Amniotic epithelial cell (primary cell): ENCODE measurements around the gene SUPT3H.
"Not testable (repeated sequence)": the region's sequence is repeated elsewhere in the genome, so short reads cannot be mapped to it uniquely, and the experiment has no call there.

Experiments
- DNase-seq: peaks from one replicate; pipeline ENCODE4 v3.0.0-alpha.2; 2010; ENCODE audit warnings: low read depth

SUPT3H gene

DNA sequence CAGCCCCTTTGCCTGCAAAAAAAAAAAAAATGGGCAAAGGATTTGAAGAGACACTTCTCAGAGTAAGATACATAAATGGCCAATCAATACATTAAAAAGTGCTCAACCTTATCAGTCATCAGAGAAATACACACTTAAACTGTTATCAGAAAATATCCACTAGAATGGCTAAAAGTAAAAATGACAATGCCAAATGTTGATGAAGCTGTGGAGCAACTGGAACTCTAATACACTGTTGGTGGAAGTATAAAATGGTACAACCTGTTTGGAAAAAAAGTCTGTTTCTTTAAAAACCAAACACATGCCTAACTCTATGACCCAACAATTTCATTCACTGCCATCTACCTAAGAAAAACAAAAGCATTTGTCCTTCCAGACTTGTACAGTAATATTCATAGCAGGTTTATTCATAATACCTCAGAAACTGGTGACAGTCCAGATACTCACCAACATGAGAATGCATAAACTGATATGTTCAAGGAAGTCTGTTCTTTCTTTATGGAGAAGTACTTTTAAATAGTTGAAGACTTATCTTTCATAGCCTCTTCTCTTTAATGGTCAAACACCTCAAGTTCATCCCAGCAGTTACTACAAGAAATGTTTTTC lies 428.0 kb downstream of the SUPT3H start:
- DNase-seq, result no peak

DNA sequence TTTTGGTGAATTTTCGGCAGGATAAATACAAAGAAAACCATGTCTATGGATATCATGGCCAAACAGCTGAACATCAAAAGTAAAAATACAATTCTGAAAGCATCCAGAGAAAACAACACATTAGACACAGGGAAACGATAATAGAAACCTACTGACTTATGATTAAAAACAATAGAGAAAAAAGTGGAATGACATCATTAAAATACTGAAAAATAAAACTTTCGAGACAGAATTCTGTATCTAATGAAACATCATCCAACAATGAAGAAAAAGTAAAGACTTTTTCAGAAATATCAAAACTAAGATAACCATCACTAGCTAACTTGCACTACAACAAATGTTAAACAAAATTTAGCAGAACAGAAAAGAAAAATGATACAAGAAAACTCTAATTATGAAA lies 434.2 kb downstream of the SUPT3H start:
- no peak for DNase-seq

GRCh38 chr6:44942798-44943197 lies 434.9 kb downstream of the SUPT3H start:
- no peak for DNase-seq

DNA sequence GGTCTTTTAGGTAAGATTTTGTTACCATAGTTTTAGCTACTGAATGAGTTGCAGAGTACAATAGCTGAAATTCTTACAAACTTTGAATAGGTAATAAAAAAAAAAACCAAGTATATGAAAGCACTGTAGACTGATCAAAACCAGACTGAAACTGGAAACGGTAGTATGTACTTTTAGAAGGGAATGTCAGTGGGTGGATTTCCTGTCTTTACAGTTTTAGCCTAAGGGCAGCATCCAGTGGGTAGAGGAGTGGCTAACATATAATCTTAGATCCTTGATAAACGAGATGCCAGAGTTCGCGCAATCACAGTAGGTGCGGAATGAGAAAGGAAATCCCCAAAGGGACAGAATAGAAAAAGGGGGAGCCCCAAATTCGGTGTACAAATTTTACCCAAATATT lies 435.5 kb downstream of the SUPT3H start:
- DNase-seq, result no peak

GRCh38 chr6:44940367-44940766 lies 437.4 kb downstream of the SUPT3H start:
- DNase-seq, result no peak

GRCh38 chr6:44935693-44936300 lies 441.9 kb downstream of the SUPT3H start:
- no peak for DNase-seq

DNA sequence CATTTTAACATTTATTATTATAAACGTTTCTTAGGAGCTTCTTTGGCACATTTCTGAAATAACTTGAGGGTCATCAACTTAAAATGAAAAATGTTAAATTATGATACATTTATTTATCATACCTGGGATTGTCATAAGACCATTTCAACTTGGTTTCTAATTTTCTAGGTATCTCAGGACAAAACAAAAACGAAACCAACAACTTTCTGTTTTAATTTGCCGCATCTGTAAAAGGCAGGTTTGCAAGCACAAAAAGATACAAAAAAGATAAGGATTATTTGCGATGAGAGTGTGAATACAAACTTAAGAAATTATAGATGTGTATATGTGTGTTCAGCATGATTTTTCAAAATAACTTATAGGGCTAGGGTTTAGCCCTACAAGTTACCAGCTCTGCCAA lies 444.6 kb downstream of the SUPT3H start:
- DNase-seq, result no peak

DNA sequence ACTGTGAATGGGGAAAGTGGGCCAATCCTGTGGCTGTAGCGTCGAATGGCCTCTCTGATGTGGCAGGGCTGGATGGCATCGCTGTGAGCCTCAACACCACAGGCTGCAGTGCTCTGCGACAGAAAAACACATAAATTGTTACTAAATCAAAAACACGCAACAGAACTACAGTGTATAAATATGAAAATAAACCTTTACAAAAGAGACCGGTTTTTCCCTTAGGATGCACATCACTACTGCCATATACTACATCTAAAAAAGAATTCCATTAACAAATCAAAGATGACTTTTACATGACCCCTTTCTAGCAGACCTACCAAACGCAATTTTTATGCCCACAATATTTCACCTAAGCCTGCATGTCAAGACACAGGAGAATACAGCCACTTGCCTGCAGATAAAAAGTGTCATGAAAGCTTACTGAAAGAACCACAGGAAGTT lies 445.1 kb downstream of the SUPT3H start:
- no peak for DNase-seq

GRCh38 chr6:44931385-44931784 lies 446.3 kb downstream of the SUPT3H start:
- DNase-seq, result no peak

DNA sequence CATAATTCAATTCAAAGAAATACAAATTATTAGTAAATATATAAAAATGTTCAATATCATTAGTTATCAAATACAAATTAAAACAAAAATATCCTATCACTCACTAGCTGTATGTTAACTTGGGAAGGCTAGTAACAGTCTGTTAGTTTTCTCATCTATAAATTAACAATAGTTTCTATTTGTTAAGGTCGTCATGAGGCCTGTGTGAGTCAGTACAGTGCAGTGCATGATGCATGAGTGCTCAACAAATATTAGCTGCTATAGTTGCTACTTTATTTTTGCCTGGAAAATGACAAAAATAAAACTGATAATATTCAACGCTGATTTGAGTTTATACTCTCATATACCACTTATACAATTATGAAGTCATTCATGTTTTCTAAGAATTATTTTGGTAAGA lies 451.2 kb downstream of the SUPT3H start:
- DNase-seq, result peak; percentile 36

DNA sequence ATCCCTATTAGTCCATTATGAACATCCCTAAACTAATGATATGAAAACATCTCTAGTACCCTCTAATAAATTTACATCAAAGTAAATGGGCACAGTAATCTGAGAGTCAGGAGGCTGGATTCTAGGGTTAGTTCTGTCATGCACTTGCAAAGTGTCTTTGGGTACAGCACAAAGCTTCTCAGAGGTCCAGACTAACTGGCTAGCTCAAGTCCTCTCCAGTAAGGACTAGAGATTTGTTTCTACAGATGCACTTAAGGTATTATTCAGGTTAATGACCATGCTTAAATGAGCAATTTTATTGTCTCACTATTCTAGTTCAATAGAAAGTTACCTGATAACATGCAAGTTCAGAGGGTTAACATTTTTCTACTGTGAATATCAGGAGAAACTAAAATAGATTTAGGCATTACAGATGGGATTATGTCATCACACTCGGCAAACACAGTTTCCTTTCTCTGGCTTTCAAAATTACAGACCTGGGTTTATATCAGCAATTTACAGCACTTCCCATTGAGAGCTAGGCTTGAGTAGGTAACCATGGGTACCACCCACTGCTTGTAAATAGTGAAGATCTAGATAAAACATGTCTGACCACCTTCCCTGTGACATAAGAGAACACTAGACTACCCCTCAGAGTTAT lies 452.5 kb downstream of the SUPT3H start:
- DNase-seq, result peak; percentile 59

- DNase-seq, result no peak
These were observed 454.3 kb downstream of the SUPT3H start for GRCh38 chr6:44923444-44923843.

- no peak for DNase-seq
These were observed 455.9 kb downstream of the SUPT3H start for GRCh38 chr6:44921798-44922197.

GRCh38 chr6:44920952-44921491 lies 456.7 kb downstream of the SUPT3H start:
- DNase-seq, result no peak

DNA sequence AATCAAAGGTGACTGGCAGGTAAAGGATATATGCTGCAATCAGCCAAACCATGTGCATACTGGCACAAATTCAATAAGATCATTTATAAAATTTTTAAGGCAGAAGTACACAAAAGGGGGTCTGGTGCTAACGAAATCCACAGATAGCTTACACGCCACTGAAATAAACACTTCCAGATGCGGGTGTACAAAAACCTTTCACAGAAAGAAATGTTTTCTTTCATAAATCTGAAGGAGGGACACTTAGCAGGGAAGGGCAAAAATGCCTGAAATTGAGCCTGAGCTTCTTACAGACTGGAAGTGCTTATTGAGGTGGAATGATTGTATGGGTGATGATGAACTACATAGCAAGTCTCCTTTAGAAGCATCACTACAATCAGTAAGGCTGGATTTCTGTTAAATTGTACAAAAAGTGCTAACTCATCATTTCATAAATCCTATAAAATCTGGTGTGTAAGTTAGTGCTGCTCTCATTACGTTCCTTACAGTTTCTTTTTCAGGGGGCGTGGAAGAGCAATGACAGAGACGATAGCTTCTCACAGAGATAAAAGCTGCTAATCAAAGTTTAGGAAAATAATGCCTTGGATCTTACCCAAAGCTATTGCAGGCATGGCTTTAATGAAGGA lies 458.9 kb downstream of the SUPT3H start:
- no peak for DNase-seq

DNA sequence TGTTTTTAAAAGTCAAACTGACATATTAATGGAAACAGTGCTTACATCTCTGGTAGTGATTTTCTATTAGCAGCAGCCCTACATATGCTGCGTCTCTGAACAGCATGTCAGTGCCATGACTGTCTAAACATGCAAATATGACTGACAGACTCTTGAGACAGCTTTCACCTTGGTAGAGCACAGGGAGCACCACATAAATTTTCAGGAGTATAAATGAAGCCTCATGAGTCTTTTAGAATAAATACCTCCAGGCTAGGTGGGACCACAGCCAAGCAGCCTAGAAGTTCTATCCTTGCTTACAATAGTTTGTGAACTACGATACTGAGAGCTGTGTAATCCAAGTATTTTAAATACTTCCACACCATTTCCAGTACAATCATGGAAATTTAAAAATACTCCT lies 460.3 kb downstream of the SUPT3H start:
- no peak for DNase-seq

DNA sequence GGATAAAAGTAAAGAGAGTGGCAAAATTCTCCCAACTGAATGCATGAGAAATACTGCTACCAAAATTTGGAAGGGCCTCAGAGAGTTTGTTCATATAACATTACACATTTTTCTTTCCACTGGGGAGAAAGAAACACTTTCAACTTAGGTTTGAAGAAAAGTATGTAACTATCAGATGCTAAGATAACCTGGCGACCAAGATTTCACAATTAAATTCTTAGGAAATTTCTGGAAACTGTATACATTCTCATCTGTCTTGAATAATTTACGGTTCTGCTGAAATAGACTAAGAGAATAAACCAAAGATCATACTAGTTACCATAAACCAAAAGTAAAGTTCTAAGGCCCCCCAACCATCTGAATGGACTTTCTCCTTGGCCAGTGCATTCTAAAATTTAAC lies 462.6 kb downstream of the SUPT3H start:
- peak; percentile 70 for DNase-seq

GRCh38 chr6:44914141-44914540 lies 463.6 kb downstream of the SUPT3H start:
- DNase-seq, result no peak

GRCh38 chr6:44906761-44907160 lies 471.0 kb downstream of the SUPT3H start:
- peak; percentile 47 for DNase-seq

DNA sequence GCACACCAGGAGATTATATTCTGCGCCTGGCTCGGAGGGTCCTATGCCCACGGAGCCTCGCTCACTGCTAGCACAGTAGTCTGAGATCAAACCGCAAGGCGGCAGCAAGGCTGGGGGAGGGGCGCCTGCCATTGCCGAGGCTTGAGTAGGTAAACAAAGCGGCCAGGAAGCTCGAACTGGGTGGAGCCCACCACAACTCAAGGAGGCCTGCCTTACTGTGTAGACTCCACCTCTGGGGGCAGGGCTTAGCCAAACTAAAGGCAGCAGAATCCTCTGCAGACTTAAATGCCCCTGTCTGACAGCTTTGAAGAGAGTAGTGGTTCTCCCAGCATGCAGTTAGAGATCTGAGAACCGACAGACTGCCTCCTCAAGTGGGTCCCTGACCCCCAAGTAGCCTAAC lies 477.4 kb downstream of the SUPT3H start:
- not testable (repeated sequence) for DNase-seq

DNA sequence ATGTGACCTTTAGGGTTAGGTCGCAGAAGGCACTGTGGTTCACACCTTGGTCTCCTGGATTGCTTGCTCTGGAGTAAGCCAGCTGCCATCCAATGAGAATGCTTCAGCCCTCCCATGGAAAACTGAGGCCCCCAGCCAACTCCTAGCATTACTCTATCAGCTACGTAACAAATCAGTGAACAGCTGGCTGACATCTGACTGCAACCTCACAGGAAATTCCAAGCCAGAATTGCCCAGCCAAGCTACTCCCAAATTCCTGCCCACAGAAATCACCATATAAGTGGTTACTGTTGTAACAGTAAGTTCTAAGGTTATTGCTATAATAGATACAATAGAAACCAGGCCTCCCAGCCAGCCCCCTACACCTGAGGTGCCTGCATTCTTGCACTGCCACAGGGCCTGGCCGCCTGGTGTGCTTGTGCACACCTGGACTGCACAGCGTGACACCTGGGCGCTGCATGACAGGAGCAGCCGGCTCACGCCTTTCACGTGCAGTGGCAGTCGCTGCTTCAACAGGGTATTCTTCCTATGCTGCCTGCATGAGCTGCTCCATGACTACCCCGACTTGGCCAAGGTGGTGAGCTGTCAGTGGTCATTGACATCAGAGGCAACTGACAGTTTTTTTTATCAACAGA lies 479.3 kb downstream of the SUPT3H start:
- peak; percentile 73 for DNase-seq

- peak; percentile 77 for DNase-seq
These were observed 480.4 kb downstream of the SUPT3H start for GRCh38 chr6:44897316-44897715.
